ENCODE measurements around the gene KBTBD3. TPM values are rescaled to one million over a fixed set of nuclear protein-coding genes. Genes with fewer than 3 reads are reported as not detected.
"Not testable (repeated sequence)": the region's sequence is repeated elsewhere in the genome, so short reads cannot be mapped to it uniquely, and the experiment has no call there.

The KBTBD3 gene
- total RNA-seq, 1 experiment from 2014 or later, result 0.14 TPM

DNA sequence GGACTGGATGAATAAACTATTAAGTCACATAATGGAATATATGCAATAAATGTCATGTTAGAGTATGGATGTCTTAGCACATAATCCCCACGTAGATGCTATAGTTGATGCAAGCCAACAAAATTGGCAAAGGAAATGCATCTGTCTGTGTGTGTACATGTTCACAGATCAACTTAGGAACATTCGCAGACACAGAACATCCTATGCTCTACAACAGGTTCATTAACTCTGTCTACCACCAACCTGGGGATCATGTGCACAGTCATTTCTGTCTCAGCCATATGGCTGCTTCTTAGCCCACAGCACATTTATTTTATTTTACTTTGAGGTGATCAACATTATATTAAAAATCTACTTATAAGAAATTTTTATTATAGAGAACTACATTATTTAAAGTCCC is 60.1 kb downstream of the KBTBD3 start:
- no peak for DNase-seq (ENCODE audit: low read depth)
- in situ Hi-C loops (cut with HindIII; ENCODE audit: low pct_unique_long_range_greater_than_20kb, low sequenced_read_pairs), result no loop called here

DNA sequence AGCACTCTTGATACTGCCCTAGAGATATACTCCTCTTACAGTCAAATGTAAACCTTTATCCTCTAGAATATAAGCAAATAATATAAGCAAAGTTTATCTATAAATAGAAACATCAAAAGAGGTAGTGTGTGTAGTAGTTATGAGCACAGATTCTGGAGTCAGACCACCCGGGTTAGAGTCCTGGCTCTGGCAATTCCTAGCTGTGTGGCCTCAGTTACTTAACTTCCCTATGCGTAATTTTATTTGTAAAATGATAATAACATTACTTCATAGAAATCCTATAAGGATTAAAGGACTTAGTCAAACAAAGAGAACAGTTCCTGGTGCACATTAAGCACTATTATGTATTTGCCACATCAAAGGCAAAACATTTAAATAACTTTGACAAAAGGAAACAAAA is 62.1 kb downstream of the KBTBD3 start:
- DNase-seq (ENCODE audit: low read depth), result no peak
- in situ Hi-C loops (cut with HindIII; ENCODE audit: low pct_unique_long_range_greater_than_20kb, low sequenced_read_pairs), result no loop called here

DNA sequence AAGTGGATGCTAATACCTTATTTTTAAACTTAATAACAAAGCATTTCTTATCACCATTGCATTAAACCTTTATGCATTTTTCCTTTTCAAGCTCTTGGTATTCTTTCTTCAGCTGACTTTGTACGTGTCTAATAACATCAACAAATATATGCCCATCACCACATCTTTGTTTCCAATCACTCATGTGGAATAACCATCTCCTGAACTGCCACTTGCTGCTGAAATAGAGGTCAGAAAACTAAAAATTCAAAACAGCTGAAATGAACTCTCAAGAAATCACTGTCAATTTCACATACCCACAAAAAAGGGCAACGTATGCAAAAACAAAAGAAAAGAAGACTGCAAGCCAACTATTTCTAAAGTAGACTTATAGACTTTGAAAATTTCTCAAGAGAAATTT is 62.5 kb downstream of the KBTBD3 start:
- in situ Hi-C loops (cut with HindIII; ENCODE audit: low pct_unique_long_range_greater_than_20kb, low sequenced_read_pairs), result no loop called here
- no peak for DNase-seq (ENCODE audit: low read depth)

DNA sequence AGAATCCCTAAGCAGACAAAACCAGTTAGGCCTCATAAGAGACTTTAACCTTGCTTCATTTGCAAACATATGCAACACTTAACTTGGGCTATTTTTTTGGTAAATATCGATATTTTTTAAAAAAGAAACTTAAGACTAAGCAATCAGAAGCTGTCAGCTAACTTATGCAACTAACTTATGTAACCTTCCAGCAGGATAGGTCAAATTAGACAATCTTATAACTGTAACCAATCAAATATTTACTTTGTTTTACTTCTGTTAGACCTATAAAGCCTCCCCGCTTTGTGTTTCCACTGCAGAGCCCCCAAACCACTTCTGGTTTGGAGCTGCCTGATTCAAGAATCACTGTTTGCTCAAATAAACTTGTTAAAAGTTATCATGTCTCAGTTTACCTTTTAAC is 63.1 kb downstream of the KBTBD3 start:
- in situ Hi-C loops (cut with HindIII; ENCODE audit: low pct_unique_long_range_greater_than_20kb, low sequenced_read_pairs), result no loop called here
- no peak for DNase-seq (ENCODE audit: low read depth)

DNA sequence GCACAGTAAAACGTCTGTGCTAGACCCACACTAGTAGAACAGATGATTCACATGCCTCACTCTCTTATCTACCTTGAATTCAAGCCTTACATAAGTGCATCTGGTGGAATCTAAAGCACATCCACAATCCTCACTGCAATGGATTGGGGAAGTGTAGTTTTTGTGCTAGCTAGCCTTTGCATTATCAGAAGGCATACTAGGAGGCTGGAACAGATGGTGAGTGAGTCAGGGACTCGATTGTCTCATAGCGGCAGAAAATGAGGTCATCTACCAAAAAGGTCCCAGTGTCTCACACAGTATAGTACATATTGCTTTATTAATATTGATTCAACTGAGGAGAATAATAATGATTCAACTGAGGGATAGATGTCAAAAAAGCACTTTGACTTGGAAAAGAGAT is 64.4 kb downstream of the KBTBD3 start:
- no peak for DNase-seq (ENCODE audit: low read depth)
- in situ Hi-C loops (cut with HindIII; ENCODE audit: low pct_unique_long_range_greater_than_20kb, low sequenced_read_pairs), result no loop called here

DNA sequence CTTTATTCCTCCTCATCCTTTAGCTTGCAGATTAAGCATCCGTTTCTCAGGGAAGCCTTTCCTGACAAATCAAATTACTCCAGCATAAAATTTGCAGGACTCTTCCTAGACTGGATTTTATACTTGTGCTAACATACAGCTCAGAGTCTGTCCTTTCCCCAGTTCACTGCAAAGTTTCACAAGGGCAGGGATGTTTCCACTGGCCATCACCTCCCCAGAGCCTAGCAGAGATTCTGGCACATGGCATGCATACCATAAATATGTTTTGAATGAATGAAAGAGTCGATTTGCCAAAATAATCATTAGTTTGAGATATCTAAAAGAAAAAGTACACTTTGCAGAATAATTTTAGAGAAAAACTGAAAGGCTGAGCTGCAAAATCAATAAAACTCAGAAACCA is 65.7 kb downstream of the KBTBD3 start:
- in situ Hi-C loops (cut with HindIII; ENCODE audit: low pct_unique_long_range_greater_than_20kb, low sequenced_read_pairs), result no loop called here
- DNase-seq (ENCODE audit: low read depth), result no peak

DNA sequence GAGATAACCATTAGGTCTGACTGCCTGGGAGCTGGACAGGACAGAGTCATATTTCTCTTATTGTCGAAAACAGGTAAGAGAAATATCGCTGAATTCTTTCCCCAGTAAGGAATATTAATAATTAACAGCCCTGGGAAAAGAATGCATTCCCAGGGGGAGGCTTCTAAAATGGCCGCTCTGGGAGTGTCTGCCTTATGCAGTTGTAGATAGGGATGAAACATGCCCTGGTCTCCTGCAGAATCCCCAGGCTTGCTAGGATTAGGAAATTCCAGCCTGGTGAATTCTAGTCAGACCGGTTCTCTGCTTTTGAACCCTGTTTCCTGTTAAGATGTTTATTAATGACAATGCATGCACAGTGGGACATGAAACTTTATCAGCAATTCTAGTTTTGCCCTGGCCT is 74.1 kb downstream of the KBTBD3 start:
- DNase-seq (ENCODE audit: low read depth); in situ Hi-C loops (cut with HindIII; ENCODE audit: low pct_unique_long_range_greater_than_20kb, low sequenced_read_pairs): not testable (repeated sequence)

DNA sequence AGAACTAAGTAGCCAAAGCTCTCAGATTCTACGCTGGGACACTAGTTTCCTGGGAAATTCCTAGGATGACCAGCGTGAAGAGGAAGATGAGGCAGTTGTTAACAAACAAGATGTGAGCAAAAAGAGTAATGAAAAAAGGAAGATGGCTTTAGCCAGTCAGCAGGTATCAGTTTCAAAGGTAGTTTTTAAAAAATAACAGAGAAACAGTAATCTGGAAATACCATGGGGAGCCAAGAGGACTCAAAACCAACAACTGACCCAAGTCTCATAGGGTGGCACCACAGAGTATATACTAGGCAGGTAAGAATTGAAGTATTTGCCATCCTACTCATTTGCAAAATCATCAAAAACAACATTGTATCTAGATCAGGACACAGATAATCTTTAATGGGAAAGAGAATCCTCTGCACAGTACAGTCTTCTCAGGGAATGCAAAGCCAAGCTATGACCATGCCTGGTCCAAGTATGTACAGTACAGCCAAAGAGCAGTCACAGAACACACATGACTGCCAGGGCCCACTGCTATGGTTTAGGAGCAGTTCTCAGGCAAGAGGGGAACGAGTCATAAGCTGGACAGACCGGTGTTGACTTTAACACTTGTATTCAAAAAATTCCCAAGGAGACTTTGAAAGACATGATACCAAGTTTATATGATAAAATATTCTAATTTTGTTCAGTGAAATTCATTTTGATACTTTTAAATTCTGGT is 75.7 kb downstream of the KBTBD3 start:
- no peak for DNase-seq (ENCODE audit: low read depth)
- in situ Hi-C loops (cut with HindIII; ENCODE audit: low pct_unique_long_range_greater_than_20kb, low sequenced_read_pairs), result no loop called here

Other genes with a start within 250 kb of the KBTBD3 start
- gene MSANTD4, start 55.1 kb downstream of the KBTBD3 start, total RNA-seq (2014; rRNA removed; shearing (Covaris generic); ENCODE audit: low replicate concordance), result 3.4 and 10.1 TPM in 2 replicates
- gene AASDHPPT, start 315 bp upstream of the KBTBD3 start, total RNA-seq (2014; rRNA removed; shearing (Covaris generic); ENCODE audit: low replicate concordance), result 32.6 and 56.4 TPM in 2 replicates